ENCODE data around the gene FARP1.
A peak's percentile ranks its signal among the peaks of the same experiment; 100 is the strongest.

The FARP1 gene

GRCh38 chr13:98141091-98141490 is 1.8 kb upstream of the FARP1 start:
- DNase-seq (ENCODE audit: low spot score): no peak

DNA sequence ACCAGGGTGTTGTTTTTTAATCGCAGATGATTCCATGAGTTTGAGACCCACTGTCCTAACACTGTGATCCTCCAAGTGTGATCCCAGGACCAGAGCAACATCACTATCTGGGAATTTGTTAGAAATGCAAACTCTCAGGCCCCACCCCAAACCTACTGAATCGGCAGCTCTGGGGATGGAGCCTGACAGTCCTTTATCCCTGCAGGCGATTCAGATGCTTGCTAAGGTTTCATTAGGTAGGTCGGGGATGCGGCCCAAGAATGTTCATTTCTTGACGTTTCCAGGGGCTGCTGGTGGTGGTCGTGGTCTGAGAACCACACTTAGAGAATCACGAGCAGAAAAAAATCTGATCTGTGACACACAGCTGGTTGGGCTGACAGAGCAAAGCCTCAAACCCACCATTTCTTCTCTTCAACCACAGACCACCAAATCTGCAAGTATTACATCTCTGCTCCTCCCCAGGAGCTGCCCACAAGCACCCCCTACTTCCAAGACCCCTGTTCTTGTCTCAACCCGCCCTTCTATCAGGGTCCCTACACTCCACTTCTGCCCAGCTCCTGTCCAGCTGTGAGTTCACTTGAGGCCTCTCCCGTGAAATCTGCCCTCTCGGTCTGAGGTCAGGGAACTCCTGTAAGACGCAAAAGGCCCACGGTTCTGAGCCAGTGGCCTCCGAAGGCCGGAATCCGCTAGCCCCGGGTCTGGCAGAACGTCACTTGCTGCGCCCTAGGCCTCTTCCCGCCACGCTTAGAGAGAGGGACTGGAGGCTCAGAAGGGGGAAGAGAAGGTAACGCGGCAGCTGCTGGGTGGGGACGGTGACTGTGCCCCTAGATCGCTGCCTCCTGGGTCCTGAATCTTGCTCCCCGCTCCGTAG is 1.1 kb upstream of the FARP1 start:
- DNase-seq (ENCODE audit: low spot score): no peak

- no peak for DNase-seq (ENCODE audit: low spot score)
Measured at GRCh38 chr13:98143157-98143553, 261 bp downstream of the FARP1 start.

DNA sequence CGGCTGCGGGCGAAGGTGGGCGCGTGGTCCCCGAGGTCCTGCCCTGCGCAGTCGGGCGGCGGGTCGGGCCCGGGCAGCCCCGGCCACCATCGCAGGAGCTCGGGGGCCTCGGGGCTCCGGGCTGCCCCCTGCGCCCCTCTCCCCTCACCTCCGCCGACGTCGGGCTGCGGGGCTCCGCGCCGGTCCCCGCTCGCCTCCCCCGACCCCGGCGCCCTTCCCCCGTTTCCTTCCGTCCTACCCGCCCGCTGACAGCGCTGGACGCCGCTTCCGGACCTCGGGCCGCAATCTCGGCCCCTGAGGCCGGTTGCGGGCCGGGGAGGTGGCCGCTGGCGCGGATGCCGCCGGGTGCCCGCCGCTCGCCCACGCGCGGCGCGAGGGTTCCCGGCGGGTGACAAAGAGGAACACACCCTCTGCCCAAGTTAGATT is 720 bp downstream of the FARP1 start:
- no peak for DNase-seq (ENCODE audit: low spot score)

DNA sequence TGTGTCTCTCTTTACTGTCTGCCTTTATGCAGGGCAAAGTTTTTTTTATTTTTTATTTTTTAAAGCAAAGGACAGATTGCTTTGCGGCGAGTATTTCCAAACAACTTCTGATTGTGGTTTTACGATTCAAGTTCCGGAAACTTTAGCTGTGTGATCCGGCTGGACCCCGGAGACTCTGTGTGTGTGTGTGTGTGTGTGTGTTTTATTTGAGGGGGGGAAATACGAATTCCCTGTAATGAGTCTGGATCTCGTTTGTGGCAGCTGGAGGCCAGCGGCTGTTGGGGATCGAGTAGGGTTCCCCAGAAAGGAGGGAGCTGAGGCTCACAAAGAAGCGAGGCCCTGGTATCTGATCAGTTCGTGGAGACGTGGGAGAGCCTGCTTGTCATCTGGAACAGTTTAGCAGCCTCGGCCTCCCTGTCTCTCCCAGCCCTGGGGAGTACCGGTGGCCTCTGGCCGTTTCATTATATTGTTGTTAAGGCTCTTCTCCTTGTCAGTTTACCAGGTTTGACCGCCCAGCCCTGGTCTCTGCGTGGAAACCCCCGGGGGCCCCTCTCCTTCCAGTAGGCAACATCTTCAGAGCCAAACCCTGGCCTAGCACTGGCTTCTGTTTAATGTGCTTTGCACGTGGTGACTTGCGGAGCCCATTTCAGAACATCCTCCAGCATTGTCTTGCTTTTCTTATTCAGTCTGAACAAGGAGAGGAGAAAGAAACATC is 1.3 kb downstream of the FARP1 start:
- DNase-seq (ENCODE audit: low spot score): peak; percentile 36

- peak; percentile 21 for DNase-seq (ENCODE audit: low spot score)
Measured at GRCh38 chr13:98144801-98145350, 2.0 kb downstream of the FARP1 start.

DNA sequence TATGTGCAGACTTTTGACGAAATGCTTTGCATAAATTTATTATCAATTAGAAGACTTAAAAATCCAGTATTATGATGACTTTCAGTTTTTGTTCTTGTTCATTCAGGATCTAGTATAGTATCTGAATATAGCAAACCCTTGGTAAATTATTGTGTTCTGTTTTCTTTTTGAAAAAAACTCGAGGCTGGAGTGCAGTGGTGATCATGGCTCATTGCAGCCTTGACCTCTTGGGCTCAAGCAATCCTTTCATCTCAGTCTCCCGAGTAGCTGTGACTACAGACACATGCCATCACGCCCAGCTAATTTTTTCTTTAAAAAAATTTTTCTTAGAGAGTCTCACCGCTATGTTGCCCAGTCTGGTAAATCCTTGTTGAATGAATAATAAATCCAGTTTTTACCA is 4.6 kb downstream of the FARP1 start:
- DNase-seq (ENCODE audit: low spot score): no peak

GRCh38 chr13:98150832-98151479 is 8.1 kb downstream of the FARP1 start:
- DNase-seq (ENCODE audit: low spot score): no peak

GRCh38 chr13:98155475-98156109 is 12.7 kb downstream of the FARP1 start:
- peak; percentile 44 for DNase-seq (ENCODE audit: low spot score)

DNA sequence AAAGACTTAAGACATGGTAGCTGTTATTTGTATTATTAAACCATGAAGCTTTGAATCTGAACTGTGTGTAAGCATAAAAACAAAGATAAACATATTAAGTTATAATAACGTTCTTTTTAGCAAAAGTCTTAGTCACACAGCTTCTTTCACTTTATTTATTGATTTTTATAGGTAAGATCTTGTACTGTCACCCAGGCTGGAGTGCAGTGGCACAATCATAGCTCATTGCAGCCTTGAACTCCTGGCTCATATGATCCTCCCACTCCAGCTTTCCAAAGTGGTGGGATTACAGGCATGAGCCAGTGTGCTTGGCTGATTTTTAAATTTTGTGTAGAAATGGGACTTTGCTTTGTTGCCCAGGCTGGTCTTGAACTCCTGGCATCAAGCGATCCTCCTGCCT is 13.4 kb downstream of the FARP1 start:
- DNase-seq (ENCODE audit: low spot score): no peak

DNA sequence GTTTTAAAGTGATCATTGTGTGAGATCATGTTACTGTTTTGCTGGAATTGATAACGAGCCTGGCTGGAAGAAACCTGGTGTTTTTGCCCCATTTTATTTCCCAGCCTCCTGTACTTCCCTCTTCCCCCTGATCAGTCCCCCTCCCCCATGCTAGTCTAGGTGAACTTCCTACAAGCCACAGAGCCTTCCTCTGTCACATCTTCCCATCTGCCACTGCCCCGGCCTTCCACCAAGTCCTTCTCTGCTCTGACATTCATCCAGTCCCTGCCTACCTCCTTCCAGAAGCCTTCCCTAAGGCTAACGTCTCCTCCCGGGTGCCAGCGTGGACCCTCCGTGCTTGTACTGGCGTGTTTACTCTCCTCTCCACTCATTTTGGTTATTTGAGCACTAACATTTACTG is 14.3 kb downstream of the FARP1 start:
- no peak for DNase-seq (ENCODE audit: low spot score)

DNA sequence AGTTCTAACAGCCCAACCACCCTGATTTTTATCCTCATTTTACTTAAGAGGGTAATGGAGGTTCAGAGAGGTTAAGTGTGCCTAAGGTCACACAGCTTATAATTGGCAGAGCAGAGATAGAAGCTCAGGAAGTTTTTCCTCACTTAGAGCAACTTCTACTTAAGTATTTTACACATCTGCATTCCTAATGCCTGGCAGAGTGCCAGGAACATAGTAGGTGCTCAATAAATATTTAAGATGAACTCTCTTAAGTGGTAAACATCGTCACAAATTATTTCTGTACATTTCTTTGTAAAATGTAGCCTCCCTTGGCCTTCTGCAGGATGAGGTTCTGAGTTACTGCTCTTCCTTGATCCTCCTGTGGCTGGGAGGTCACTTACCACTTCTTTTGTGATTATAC is 14.7 kb downstream of the FARP1 start:
- DNase-seq (ENCODE audit: low spot score): no peak

DNA sequence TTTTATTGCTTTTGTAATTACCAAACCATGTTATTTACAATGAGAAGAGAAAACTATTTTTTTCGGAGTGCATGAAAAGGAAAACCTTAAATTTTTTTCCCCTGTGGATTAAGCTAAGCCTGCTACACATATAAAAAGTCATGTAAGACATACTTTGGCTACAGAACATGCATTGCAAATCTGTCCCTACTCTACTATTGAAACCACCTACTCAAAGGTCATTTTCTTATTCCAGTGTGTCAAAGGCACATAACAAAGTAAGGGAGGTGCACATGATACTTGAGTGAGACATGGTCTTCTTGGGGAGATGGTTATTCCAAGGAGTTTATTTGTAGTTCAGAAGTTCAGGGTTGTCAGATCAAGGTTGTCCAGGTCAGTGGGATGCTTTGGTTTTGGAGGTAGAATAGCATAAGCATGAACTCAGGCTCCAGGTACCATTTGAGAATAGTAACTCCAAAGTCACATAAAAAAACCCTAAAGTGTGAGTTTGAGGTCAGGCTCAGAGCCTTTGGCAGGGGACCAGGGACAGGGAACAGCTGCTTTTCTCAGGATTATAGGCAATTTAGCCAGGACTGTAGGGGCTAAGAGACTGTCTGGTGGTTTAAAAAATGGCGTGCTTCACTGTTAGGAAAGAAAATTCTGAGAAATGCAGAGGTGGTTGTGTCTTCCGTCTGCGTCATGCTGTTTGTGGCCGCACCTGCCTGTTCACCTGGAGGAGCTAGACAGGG is 15.4 kb downstream of the FARP1 start:
- no peak for DNase-seq (ENCODE audit: low spot score)

DNA sequence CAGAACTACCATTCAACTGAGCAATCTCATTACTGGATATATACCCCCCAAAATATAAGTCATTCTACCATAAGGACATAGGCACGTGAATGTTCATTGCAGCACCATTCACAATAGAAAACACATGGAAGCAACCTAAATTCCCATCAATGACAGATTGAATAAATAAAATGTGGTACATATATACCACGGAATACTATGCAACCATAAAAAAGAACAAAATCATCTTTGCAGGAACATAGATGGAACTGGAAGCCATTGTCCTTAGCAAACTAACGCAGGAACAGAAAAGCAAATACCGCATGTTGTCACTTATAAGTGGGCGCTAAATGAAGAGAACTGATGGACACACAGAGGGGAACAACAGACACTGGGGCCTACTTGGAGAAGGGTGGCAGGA is 20.0 kb downstream of the FARP1 start:
- no peak for DNase-seq (ENCODE audit: low spot score)

DNA sequence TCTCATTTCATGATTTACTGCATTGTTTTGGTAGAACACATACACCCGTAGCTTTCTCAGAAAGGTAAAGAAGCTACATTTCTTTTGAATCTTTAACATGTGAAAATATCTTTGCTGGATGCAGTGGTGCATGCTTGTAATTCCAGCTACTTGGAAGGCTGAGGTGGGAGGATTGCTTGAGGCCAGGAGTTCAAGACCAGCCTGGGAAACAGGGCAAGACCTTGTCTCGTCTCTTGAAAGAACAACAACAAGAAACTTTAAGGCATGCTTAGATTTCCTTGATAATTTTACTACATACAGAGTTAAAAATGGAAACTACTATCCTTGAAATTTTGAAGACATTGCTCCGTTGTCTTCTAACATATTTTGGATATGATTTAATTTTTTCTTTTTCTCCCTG is 26.4 kb downstream of the FARP1 start:
- no peak for DNase-seq (ENCODE audit: low spot score)

- peak; percentile 18 for DNase-seq (ENCODE audit: low spot score)
Measured at GRCh38 chr13:98171900-98172589, 29.2 kb downstream of the FARP1 start.

- DNase-seq (ENCODE audit: low spot score): peak; percentile 23
Measured at GRCh38 chr13:98172590-98173422, 29.9 kb downstream of the FARP1 start.

GRCh38 chr13:98173431-98174152 is 30.7 kb downstream of the FARP1 start:
- no peak for DNase-seq (ENCODE audit: low spot score)

GRCh38 chr13:98174307-98174706 is 31.4 kb downstream of the FARP1 start:
- DNase-seq (ENCODE audit: low spot score): no peak
